Lower lobe of right lung (tissue), 2 donors: ENCODE results near the gene NPBWR2. TPM values are rescaled to one million over a fixed set of nuclear protein-coding genes. Genes with fewer than 3 reads are reported as not detected.
A peak's percentile ranks its signal among the peaks of the same experiment; 100 is the strongest.

ENCODE experiments used
- ATAC-seq, 2 donors: fragments of 200-7000 bp; cut with Tn5 transposase; one replicate each; pipeline ENCODE4 v1.9.1; 2020 to 2022; ENCODE audit warnings: mild to moderate bottlenecking in 2 of 2, moderate library complexity in 2 of 2
- DNase-seq: peaks from one replicate; pipeline ENCODE4 v3.0.0-alpha.2; 2020
- H3K27ac ChIP-seq: fragments of 200-600 bp; one replicate; pipeline ENCODE4 v1.8.0; 2022
- H3K27me3 ChIP-seq: fragments of 200-600 bp; one replicate; pipeline ENCODE4 v1.8.0; 2022; ENCODE audit warnings: low read depth
- H3K36me3 ChIP-seq: fragments of 200-600 bp; one replicate; pipeline ENCODE4 v1.8.0; 2022; ENCODE audit warnings: mild to moderate bottlenecking
- H3K4me1 ChIP-seq: fragments of 200-600 bp; one replicate; pipeline ENCODE4 v1.8.0; 2022
- H3K4me3 ChIP-seq: fragments of 200-600 bp; one replicate; pipeline ENCODE4 v1.8.0; 2022; ENCODE audit warnings: mild to moderate bottlenecking
- H3K9me3 ChIP-seq: fragments of 200-600 bp; one replicate; pipeline ENCODE4 v1.8.0; 2022
- intact Hi-C: fragments of 100-400 bp; cut with DNase I; formaldehyde crosslinking; loops from one replicate; pipeline ENCODE4 v1.11.0; 2022
- total RNA-seq: library from RNA; stranded (reverse); fragmentation: NEBNext Ultra II Directional; extraction: Animal tissue kit (Norgen Biotek cat#: 25700); gene quantifications from one replicate; pipeline ENCODE4 v1.2.1, GENCODE V29; 2021
- TF ChIP-seq, protein P1 (sequence below): fragments of 200-600 bp; IDR thresholded peaks from one replicate; pipeline ENCODE4 v1.8.0; 2022; ENCODE audit warnings: antibody characterized with exemption, mild to moderate bottlenecking
- donor health status: DM: no; HTN: yes; CAD: no; lungs with severe emphysema.

NPBWR2 gene
- total RNA-seq, 1 donor from 2014 or later, result not detected

DNA sequence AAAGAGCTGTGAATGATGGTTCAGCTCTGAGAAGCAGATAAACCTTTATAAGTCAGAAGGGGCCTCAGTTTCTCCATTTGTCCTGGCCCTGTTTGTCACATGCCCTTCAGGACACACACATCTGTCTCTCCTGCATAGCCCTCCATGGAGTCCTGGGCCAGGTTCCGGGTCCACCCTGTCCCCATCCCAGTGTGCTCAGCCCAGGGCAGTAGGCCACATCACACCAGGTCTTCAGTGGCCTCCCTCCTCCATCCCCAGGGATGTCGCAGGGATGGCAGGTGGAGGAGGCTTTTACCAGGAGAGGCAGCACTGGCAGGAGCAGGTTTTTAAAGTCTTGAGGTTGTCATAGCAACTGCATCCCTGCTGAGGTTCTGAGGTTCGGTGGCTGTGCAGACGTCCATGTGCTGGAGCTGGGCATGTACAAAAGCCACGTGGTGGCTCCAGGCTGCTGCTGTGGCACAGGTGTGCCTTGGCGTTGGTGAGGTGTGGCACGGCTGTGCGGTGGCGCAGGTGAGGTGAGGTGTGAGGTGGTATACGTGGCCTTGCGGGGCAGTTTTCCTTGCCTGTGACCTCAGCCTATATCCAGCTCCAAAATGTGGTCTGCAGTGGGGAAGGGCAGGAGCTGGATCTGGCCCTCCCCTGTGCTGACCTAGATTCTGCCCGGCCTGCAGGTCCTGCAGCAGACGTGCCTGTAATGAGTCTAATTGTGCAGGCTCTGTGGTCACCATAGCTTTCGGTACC lies 8.0 kb upstream of the NPBWR2 start:
- no peak for ATAC-seq

DNA sequence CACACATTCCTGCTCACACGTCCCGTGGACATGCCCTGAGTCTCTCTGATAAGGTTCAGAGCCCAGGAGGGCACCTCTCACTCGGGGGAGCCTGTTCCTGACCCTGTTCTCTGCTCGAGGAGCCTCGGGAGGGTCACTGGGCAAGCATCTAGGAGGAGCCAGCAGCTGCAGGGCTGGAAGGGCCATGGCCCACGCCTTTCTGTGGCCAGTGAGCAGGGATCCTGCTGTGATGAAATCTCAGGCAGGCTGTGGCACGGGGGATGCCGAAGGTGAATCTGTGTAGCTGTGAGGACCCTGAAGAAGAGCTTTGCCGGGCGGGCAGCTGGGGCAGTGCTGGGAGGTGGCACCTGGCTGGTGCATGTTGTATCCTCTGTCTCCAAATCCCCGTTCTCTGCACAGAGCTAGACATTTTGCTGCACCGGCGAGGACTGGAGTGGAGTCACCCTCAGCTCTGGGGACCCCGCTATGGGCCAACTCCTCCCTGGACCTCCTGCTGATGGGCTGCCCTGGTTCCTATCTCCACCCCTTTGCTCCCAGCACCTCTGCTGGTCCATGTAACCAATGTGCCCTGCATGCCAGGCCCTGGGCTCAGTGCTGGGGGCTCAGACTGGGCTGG lies 7.1 kb upstream of the NPBWR2 start:
- Histone ChIP-seq H3K4me3 (no peak overlapping the region), H3K27me3 (no peaks in the 10 kb centered on the region), H3K27ac (no peak overlapping the region), H3K4me1 (no peaks in the 10 kb centered on the region), H3K9me3 (no peaks in the 10 kb centered on the region), H3K36me3 (no peaks in the 10 kb centered on the region)
- intact Hi-C loops, result no loop called here
- no peak for DNase-seq
- no peak for ATAC-seq
- TF ChIP-seq, protein P1, sequence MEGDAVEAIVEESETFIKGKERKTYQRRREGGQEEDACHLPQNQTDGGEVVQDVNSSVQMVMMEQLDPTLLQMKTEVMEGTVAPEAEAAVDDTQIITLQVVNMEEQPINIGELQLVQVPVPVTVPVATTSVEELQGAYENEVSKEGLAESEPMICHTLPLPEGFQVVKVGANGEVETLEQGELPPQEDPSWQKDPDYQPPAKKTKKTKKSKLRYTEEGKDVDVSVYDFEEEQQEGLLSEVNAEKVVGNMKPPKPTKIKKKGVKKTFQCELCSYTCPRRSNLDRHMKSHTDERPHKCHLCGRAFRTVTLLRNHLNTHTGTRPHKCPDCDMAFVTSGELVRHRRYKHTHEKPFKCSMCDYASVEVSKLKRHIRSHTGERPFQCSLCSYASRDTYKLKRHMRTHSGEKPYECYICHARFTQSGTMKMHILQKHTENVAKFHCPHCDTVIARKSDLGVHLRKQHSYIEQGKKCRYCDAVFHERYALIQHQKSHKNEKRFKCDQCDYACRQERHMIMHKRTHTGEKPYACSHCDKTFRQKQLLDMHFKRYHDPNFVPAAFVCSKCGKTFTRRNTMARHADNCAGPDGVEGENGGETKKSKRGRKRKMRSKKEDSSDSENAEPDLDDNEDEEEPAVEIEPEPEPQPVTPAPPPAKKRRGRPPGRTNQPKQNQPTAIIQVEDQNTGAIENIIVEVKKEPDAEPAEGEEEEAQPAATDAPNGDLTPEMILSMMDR, result no peak

More for the DNA sequence above, 8.0 kb upstream of the NPBWR2 start:
- intact Hi-C loops, result no loop called here
- Histone ChIP-seq H3K27ac (no peak overlapping the region), H3K4me3 (no peak overlapping the region), H3K36me3 (no peaks in the 10 kb centered on the region), H3K27me3 (no peaks in the 10 kb centered on the region), H3K4me1 (peaks cover 5% of the 10 kb centered on the region), H3K9me3 (no peaks in the 10 kb centered on the region)
- DNase-seq, result no peak
- TF ChIP-seq, protein P1, result no peak

DNA sequence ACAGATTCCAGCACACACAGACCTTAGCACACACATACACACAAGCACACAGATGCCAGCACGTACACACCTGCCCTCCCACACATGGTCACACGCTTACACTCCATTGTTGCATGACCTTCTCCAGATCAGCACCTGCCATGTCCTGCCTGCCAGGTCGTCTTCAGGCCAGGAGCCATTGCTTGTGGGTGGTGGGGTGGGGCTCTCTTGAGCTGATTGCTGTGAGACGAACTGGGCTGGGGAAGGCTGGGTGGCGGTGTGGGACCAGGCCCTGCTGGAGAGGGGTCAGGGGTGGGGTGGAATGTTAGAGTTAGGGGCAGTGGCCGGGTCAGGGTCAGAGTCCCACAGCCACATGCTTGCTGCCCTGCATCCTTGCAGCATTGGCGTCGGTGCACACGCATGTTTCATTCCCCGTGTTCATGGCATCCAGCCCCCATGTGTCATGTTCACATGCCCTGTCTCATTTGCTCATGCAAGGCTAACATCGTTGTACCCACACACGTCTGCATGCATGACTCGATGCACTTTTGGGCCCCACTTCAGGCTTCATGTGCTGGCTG lies 6.5 kb upstream of the NPBWR2 start:
- no peaks in the 10 kb centered on the region for H3K4me1 ChIP-seq
- H3K27me3 ChIP-seq, result no peaks in the 10 kb centered on the region
- ATAC-seq, result no peak
- no peaks in the 10 kb centered on the region for H3K9me3 ChIP-seq
- intact Hi-C loops, result no loop called here
- no peak overlapping the region for H3K27ac ChIP-seq
- no peak overlapping the region for H3K4me3 ChIP-seq
- TF ChIP-seq, protein P1, result no peak
- no peak for DNase-seq
- no peaks in the 10 kb centered on the region for H3K36me3 ChIP-seq

- H3K4me3 ChIP-seq, result no peak overlapping the region
- H3K27ac ChIP-seq, result no peak overlapping the region
- intact Hi-C loops, result no loop called here
- H3K27me3 ChIP-seq, result no peaks in the 10 kb centered on the region
- ATAC-seq, result no peak
- TF ChIP-seq, protein P1, result no peak
- no peaks in the 10 kb centered on the region for H3K36me3 ChIP-seq
- no peak for DNase-seq
- no peaks in the 10 kb centered on the region for H3K9me3 ChIP-seq
- no peaks in the 10 kb centered on the region for H3K4me1 ChIP-seq
These were observed 6.0 kb upstream of the NPBWR2 start for GRCh38 chr20:64113444-64113775.

DNA sequence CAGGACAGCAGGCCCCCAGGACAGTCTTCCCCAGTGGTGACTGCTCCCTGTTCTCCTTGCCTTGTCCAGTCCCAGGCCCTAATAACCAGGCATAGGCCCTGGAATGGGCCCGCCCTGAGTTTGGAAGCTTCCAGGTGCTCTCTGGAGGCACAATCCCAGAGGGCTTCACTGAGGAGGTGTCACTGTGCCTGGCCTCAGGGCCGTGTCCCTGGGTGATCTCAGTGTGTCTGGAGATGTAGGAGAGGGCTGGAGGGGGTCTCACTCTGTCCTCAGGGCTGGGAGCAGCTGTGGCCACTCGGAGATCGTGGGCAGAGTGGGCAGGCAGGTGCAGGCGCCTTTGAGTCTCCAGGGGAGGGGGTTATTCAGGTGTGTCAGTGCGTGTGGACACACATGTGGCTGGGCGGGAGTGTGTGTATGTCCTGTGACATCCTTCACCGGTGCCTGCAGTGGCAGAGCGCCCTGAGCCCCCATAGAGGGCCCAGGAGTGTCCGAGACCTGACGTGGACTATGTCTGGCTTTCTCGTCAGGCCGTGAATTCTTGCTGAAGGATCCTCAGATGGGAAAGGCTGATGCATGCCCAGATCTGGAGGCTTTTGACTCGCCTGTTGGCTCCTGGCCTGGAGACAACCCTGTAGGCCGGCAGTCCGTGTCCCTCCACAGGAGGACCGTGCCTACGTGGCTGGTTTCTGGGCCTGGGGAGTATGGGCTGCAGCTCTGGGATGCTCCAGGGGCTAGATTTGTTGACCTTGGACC lies 5.5 kb upstream of the NPBWR2 start:
- DNase-seq (peak; percentile 23), ATAC-seq (no peak)
- Histone ChIP-seq H3K27me3 (no peaks in the 10 kb centered on the region), H3K9me3 (no peaks in the 10 kb centered on the region), H3K4me1 (no peaks in the 10 kb centered on the region), H3K36me3 (no peaks in the 10 kb centered on the region), H3K4me3 (no peak overlapping the region), H3K27ac (no peak overlapping the region)
- intact Hi-C loops, result no loop called here
- TF ChIP-seq, protein P1, result no peak
